Activated naive CD4-positive, alpha-beta T cell (primary cell): Measurements from ENCODE around the gene SAP25.
A peak's percentile ranks its signal among the peaks of the same experiment; 100 is the strongest.

Source experiments
- DNase-seq, 4 experiments: peaks; one replicate each; lab custom pipeline; 2025; lab: John Stamatoyannopoulos, UW

The SAP25 gene

GRCh38 chr7:100595188-100595587 is 21.5 kb upstream of the SAP25 start:
- DNase-seq = no peak

DNA sequence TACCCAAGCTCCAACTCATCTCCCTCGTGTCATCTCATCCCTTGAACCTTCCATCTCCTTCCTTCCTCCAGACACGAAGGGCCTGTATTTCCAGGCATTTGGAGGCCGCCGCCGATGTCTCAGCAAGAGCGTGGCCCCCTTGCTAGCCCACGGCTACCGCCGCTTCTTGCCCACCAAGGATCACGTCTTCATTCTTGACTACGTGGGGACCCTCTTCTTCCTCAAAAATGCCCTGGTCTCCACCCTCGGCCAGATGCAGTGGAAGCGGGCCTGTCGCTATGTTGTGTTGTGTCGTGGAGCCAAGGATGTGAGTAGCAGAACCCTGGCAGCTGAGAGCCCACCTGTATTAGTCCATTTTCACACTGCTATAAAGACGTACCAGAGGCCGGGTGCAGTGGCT is 17.9 kb upstream of the SAP25 start:
- DNase-seq = no peak

DNA sequence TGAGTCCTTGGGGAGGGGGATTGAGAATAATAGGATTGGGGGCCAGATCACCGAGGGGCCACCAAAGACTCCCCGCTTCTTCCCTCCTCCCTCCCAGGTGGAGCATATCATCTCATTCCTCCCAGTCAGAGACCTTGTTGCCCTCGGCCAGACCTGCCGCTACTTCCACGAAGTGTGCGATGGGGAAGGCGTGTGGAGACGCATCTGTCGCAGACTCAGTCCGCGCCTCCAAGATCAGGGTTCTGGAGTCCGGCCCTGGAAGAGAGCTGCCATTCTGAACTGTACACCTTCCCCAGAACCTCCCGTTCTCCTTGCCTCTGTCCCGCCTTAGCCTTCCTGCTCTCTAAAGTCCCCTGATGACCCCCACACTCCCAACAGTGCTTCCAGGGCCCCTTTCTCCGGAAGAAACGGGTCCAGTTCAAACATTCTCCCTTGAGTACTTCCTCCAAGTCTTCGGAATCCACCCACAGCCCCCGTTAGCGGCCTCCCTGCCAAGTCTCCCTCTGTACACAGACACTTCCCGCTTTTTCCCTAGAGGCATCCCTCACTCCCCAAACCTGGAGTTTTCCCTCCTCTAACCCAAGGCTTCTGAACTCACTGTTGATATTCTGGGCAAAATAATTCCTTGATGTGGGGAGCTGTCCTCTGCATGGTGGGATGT is 16.5 kb upstream of the SAP25 start:
- DNase-seq = no peak

DNA sequence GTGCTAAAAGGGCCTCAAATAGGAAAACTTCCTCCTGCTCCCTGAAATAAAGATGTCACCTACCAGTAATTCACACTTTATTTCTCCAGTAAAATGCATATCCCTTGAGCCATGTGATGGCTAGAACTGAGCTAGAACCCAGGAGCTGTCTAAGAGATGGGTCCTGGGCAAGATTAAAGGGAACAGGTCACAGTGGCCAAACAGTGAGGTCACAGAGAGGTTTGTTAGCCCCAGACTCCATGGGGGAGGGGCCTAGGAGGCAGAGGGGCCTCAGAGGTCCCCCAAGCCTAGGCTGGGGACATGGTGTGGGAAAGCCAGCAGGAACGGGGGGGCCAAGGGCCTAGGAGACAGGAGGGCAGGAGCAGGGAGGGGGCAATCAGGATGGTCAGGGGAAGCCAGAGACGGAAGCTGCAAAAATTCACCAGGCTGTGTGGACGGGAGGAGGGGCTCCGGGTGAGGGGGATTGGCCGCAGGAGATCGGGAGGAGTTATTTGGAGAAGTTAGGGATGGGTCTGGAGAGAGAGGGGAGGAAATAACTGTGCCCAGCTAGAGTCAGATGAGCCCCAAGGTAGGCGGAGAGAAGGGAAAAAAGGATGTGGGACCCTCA is 15.7 kb upstream of the SAP25 start:
- no peak for DNase-seq

GRCh38 chr7:100588438-100588837 is 14.7 kb upstream of the SAP25 start:
- no peak for DNase-seq

GRCh38 chr7:100586266-100587025 is 12.7 kb upstream of the SAP25 start, which contains the start of gene FBXO24:
TSS of gene FBXO24 (plus strand) at chr7:100586328. CDS start at chr7:100586626, 298 bp downstream.
- peak; percentile 93 to 100 (median 98) for DNase-seq

- peak in 3 of 4 experiments; percentile 42 to 62 (median 59) for DNase-seq
Measured at GRCh38 chr7:100585511-100586265, 12.0 kb upstream of the SAP25 start, which contains the start of gene LRCH4. TSS of gene LRCH4 (minus strand) at chr7:100586129. CDS start at chr7:100586100, 29 bp downstream.

DNA sequence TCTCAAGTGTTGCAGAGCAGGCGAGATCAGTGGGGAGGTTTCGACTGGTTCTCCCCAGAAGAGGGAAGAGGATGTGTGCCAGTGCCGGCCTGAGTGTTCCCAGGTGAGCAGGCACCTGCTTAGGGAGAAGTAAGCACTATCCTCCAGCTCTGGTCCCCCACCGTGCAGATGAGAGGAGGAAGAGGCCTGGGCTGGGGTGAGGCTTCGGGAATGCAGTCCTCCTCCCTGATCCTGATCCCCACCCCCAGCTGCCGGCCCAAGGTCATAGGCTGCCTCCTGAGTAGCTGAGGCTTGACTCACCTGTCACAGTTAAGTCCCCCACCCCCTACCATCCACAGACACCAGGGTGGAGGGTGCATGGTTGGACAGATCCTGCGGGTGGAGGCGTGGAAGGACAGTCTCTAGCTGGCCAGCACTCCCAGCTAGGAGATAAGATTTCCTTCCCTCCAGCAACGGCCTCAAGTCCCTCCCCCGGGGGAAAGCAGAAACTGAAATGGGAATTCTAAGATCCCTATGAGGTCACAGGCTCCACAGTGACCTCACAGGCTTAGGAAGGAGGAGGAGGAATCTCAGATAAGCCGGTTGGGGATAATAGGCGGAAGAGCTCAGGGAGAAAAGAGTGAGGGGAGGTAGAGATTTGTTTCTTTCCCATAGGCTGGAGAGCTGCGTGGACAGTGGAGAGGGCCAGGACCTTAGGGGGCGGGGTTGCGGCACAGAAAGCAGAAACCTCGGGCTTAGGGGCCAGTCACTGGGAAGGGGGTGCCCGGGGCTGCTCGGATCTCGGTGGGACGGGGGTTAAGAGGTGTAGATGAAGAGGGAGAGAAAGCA is 11.2 kb upstream of the SAP25 start:
- no peak for DNase-seq

DNA sequence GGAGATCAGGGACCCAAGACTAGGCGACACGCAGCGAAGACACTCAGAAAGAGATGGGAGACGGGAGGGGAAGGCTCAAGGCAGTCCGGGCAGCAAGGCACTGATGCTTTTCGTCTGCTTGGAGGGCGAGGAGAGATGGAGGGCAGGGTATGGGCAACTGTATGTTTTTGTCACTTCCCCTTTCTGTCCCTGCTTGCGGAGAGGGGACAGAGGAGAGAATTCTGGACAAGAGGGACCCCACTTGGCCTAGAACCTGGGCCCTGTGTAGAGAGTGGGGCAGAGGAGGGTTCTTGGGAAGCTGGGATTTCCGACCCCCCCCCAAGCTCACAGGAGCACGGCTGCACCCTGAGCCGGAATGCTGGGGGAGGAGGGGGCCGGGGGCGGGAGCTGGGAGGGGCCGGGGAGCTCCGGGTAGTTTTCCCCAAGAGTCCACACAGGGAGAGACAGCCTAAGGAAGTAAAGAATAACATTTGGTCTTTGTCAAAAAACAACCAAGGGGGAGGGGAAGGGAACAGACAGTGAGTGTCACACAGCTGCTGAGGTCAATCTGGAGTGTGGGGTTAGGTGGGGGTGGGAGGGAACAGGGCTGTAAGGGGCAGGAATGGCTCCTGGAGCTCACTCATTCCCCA is 10.5 kb upstream of the SAP25 start:
- DNase-seq = no peak

- DNase-seq = peak in 2 of 4 experiments; percentile 38 to 48
Measured at GRCh38 chr7:100583132-100584053, 9.7 kb upstream of the SAP25 start.

GRCh38 chr7:100582650-100583049 is 8.9 kb upstream of the SAP25 start:
- no peak for DNase-seq

DNA sequence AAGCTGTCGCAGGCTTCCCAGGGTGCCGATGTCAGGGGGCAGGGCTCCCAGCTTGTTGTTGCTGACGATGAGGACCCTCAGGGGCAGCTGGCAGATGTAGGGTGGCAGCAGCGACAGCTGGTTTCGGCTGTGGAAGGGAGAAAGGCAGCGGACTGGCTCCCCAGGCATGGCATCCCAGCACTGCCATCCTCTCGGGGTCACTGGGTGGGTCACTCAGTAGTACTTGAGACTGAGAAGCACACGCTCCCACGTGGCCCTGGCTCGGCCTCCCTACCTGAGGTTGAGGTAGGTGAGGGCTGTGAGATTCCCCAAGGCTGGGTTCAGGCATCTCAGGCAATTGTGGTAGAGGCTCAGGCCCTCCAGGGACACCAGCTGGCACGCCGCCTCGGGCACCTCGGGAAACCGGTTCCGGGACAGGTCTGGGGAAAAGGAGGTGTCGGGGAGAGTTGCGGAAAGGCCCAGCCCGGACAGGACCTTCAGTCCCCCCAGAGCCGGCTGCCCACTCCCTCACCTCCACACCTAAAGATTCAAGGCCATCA is 8.4 kb upstream of the SAP25 start:
- no peak for DNase-seq

DNA sequence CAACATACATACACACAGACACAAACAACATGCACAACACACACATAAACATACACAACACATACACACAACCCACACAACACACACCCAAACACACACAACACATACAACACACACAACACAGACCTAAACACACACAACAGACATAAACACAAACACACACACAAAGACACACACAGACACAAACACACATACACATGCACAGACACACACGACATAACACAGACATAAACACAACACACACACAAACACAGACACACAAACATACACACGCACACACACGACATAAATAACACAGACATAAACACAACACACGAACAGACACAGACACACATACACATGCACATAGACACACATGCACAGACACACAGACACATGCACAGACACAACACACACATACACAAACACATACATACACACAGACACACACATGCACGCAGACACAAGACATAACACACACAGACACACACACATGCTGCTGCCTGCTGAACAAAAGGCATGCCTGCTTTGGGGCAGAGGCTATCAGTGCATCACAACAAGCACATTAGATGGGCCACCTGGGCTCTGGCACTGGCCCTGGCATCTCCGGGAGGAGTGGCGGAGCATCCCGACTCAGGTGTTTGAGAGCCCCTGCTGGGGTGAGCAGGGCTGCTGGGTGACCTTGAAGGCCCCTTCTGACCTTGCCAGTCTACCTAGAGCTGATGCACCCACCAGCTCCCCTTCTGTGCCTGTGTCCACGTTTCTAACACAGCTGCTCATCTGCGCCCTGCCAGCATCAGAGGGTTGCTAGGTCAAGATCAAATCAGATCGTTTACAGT is 7.0 kb upstream of the SAP25 start:
- DNase-seq = no peak

DNA sequence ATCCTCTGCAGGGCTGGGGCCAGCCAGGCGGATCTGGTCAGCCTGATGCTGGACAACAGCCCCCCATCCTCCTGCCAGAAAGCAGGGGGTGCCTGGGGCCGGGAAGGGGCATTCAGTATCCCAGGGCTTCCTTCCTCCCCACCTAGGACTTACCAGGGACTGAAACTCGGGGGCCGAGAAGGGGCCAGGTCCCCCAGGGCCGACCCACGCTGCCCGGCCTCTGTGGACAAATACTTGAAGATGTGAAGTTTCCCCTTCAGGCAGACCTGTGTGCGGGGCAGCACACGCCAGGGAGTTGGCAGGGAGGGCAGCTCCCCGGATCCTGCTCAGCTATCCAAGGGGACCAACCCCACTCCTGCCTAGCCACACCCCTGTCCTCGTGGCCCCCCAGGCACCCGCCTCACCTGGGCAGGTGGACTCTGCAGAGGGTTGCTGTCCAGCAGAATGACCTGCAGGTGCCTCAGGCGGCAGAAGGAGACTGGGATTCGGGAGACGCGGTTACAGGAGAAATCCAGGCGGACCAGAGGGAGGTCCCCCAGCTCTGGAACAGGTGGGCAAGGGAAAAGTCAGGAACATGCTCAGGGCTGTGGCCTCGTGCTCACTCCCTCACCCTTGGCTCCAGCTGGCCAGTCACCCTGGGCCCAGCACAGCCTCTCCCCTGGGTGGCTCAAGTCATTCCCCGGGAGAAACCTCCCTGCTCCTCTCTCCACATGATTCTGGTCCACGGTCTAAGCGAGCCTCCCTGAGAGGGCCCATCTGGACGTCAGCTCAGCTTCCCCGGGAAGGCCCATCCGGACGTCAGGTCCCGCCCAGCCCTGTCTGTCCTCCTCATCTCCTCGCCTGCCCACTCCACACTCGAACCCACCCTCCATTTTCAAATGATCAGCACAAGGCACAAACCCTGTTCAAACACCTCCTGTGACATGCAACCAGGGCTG is 4.8 kb upstream of the SAP25 start:
- DNase-seq = no peak

DNA sequence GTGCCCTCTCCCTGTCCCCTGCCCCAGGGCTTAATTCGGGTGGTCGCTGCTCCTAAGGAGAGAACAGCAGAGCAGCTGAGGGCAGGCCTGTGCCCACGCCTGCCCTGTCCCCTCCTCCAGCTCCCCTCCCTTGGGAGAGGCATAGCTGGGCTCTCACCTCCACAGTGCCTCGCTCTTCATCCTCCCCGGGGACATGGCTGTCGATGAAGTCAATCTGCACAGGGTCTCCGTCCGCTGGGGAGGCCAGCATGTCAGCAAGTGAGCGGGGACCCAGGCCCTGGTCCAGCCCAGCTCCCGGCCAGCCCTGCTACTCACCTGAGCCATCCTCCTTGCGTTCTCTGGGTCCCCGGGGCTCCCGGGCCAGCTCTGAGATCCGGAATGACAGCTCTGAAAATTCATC is 3.8 kb upstream of the SAP25 start:
- DNase-seq = no peak

DNA sequence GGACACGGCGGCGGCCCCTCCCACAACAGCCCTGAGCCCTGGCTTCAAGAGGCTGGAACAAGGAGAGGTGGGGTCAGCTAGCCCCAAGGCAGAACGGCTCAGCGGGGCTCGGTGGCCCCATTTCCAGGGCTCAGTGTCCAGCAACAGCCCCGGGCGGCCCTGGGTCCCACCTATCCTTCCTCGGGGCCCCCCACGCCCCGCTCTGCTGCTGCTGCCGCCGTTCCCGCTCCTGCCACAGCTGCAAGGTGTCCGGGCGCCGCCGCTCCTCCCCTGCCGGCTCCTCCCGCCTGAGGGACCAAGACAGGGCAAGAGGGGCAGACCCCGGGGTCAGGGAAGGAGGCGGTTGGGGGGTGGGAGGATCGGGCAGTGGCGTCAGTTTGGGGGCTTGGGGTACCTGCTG is 3.4 kb upstream of the SAP25 start:
- no peak for DNase-seq

GRCh38 chr7:100576384-100576993 is 2.8 kb upstream of the SAP25 start:
- DNase-seq = no peak
